HG02798 (cell line): ENCODE data around the gene GLTPD2.

ENCODE experiments used
- ATAC-seq: cut with Tn5 transposase; IDR thresholded peaks from one replicate; pipeline ENCODE4 v1.9.1; 2021; ENCODE audit warnings: mild to moderate bottlenecking; ENCODE audit not compliant: unreplicated experiment, poor library complexity

Gene GLTPD2

DNA sequence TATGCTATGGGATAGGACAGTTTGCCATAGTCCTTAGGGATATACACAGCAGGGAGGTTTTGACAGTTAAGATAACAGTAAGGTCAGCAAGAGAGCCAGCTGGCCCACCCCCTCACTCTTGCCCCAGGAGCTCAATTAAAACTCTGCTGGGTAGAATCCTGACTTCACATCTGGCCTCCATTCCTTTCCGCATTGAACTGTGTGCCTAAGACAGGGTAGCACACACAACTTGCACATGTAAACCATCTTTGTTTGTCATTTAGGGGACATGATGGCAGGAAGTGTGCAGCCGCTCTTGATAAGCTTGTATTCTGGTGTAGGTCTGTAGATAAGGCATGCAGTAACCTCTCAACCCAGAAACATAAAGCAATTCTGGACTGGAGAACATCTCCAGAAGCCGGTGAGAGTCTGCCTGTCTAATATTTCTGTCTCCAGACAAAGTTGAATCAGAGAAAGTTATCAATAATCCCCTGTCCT is 49.6 kb downstream of the GLTPD2 start:
- no peak for ATAC-seq

- no peak for ATAC-seq
These were observed 50.5 kb downstream of the GLTPD2 start for GRCh38 chr17:4839221-4839620.
